OCI-LY1 (cell line): ENCODE measurements around the gene EXOSC2.

Experiments
- EZH2 ChIP-seq: fragments of 200-600 bp; sonication (generic), shearing (Covaris generic); IDR thresholded peaks from 2 replicates; pipeline ENCODE4 v1.8.0; 2017; ENCODE audit warnings: borderline replicate concordance, mixed run types, mild to moderate bottlenecking, antibody characterized with exemption, low read length, moderate library complexity, mixed read lengths
- TF ChIP-seq, protein P1 (sequence below): fragments of 200-600 bp; sonication (generic), shearing (Covaris generic); IDR thresholded peaks from 2 replicates; pipeline ENCODE4 v1.5.1; 2017; ENCODE audit warnings: mild to moderate bottlenecking, antibody characterized with exemption, low read length, moderate library complexity, mixed read lengths

GRCh38 chr9:130707225-130707976 is 13.8 kb downstream of the EXOSC2 start:
- TF ChIP-seq, protein P1, sequence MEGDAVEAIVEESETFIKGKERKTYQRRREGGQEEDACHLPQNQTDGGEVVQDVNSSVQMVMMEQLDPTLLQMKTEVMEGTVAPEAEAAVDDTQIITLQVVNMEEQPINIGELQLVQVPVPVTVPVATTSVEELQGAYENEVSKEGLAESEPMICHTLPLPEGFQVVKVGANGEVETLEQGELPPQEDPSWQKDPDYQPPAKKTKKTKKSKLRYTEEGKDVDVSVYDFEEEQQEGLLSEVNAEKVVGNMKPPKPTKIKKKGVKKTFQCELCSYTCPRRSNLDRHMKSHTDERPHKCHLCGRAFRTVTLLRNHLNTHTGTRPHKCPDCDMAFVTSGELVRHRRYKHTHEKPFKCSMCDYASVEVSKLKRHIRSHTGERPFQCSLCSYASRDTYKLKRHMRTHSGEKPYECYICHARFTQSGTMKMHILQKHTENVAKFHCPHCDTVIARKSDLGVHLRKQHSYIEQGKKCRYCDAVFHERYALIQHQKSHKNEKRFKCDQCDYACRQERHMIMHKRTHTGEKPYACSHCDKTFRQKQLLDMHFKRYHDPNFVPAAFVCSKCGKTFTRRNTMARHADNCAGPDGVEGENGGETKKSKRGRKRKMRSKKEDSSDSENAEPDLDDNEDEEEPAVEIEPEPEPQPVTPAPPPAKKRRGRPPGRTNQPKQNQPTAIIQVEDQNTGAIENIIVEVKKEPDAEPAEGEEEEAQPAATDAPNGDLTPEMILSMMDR, result peak; percentile 92
- no peak for TF ChIP-seq EZH2
